Erythroblast (primary cell): ENCODE measurements around the gene SLC9A3.

Experiments
- DNase-seq, 2 experiments: peaks; one replicate each; lab custom pipeline; 2025; lab: John Stamatoyannopoulos, UW
- GATA1 ChIP-seq: IDR thresholded peaks from 2 replicates; pipeline ENCODE4 v1.6.1; 2011; ENCODE audit warnings: low read depth, mild to moderate bottlenecking, control low read depth, low read length, moderate library complexity
- POLR2A ChIP-seq: IDR thresholded peaks from 2 replicates; pipeline ENCODE4 v1.6.1; 2011; ENCODE audit warnings: mild to moderate bottlenecking, low read length

Gene SLC9A3

DNA sequence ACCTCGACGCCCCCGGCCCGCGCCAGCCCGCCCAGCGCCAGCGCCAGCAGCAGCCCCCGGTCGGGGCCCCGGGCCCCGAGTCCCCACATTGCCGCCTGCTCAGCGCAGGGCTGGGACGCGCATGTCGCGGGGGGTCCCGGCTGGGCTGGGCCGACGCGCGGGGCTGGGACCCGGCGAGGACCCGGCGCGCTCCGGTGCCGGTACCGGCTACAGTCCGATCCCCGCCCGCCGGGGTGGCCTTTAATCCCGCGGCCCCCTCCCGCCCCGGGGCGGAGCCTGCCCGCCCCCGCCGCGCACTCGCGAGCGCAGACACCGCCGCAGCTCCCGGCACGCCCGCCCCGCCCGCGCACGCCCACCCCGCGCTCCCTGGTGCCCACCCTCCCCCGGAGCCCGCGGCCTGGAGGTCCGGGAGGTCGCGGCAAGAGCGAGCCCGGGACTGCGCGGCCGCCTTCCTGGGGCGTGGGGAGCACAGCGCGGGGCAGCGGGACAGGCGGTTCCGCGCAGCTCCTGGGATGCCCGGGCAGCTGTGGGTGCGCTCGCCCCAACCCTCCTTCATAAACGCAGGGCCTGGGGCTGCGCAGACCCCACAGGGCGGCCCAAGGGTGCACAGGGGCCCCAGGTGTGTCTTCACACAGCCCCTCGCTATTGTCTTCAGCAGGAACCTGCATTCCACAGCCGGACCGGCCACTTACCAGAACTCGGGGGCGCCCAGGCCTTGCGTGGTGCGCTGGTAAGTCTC lies at the start of gene SLC9A3:
TSS of gene SLC9A3 (minus strand) at position 216 of the 739 bp plus-strand sequence.
- DNase-seq, result no peak
- TF ChIP-seq POLR2A (no peak), GATA1 (no peak)

- TF ChIP-seq POLR2A, result no peak
- DNase-seq, result no peak
These were observed 49.7 kb upstream of the SLC9A3 start for GRCh38 chr5:573976-574375.

- no peak for TF ChIP-seq GATA1
- TF ChIP-seq POLR2A, result no peak
- no peak for DNase-seq
These were observed 49.0 kb upstream of the SLC9A3 start for GRCh38 chr5:573206-573605.

- TF ChIP-seq GATA1 (no peak), POLR2A (no peak)
- no peak for DNase-seq
These were observed 48.3 kb upstream of the SLC9A3 start for GRCh38 chr5:572398-573019.

GRCh38 chr5:571791-572190 lies 47.5 kb upstream of the SLC9A3 start:
- no peak for DNase-seq

GRCh38 chr5:570886-571285 lies 46.6 kb upstream of the SLC9A3 start:
- DNase-seq, result no peak
- TF ChIP-seq GATA1, result no peak
- TF ChIP-seq POLR2A, result no peak

More at GRCh38 chr5:571791-572190, 47.5 kb upstream of the SLC9A3 start:
- no peak for TF ChIP-seq POLR2A
- no peak for TF ChIP-seq GATA1

DNA sequence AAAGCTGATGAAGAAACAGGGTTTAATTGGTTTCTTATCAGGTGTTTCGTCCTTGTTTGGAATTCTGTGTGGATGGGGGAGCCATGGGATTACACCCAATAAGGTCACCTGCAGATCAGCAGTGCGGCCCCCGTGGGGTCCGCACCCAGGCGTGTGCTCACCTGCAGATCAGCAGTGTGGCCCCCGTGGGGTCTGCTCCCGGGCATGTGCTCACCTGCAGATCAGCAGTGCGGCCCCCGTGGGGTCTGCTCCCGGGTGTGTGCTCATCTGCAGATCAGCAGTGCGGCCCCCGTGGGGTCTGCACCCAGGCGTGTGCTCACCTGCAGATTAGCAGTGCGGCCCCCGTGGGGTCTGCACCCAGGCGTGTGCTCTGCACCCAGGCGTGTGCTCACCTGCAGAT lies 46.2 kb upstream of the SLC9A3 start:
- no peak for DNase-seq
- TF ChIP-seq GATA1 (no peak), POLR2A (no peak)

DNA sequence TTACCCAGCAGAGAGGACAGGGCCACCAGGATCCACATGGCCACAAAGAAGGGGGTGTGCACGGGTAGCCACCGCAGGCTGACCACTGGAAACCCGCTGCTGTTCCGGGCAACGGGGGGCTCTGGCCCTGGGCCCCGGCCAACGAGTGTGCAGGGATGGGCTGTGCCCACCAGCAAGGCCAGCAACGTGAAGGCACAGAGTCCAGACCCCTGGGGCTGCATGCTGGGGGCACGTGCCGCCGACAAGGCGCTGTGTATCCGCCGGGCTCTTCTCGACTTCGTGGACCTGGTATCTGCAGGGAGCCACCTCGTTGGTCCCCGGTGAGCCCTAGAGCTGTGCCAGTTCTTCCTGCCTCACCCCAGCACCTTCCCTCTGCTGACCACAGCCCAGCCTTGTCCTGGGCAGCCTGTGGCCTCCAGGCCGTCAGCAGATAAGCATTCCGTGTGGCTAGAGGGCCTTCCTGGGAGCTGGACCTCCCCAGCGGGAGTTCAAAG lies 45.7 kb upstream of the SLC9A3 start:
- TF ChIP-seq POLR2A (no peak), GATA1 (no peak)
- DNase-seq, result no peak

GRCh38 chr5:569358-569867 lies 45.2 kb upstream of the SLC9A3 start:
- TF ChIP-seq POLR2A (no peak), GATA1 (no peak)
- DNase-seq, result no peak

DNA sequence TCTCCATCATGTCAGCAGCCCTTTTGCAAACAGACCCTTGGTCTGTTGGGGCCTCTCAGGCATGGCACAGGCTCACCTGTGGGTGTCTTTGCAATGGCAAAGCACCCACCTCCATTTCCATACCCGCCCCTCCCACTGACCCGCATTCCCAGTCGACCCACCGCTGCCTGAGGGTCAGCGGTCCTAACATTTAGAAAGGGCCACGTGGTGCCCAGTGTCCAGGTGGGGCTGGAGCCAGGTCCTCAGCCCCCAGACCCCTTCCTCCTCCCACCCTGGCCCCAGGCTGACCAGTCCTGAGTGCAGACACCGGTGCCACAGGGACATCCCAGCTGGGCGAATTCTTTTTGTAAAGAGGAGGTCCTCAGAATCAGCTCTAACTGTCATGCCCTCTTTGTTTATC lies 44.6 kb upstream of the SLC9A3 start:
- TF ChIP-seq POLR2A (no peak), GATA1 (no peak)
- DNase-seq, result no peak

DNA sequence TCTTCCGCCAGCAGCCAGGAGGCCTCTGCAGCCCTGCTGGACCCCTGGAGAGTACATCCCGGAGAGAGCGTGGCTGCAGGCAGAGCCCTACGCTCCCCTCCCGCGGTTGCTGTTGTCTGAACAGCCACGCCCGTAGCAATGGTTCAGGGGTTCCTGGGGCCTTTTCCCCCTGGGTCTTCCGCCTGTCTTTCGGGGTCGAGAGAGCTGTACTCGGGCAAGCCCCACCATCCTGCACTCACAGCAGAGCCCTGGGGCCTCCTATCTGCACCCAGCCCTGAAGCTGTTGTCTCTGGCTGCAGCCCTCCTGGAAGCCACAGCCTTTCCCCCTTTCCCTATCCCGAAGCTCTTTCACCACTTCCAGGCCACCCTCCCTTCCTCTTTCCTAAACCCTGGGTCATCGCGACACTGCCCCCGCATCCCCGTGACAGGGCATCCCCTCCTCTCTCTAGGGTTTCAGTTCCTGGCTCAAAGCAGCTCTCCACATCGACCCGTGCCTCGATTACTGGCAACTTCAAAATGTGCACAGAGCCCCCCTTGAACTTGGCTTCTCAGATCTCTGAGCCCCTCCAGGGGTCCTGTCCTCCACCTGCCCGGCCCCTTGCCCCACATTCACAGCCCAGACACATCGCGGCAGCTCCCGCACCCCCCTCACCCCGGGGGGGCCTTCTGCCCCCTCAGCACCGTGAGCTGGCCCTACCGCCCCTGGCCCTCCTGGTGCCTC lies 44.0 kb upstream of the SLC9A3 start:
- DNase-seq, result no peak
- TF ChIP-seq GATA1 (no peak), POLR2A (no peak)

GRCh38 chr5:567664-568060 lies 43.4 kb upstream of the SLC9A3 start:
- no peak for TF ChIP-seq POLR2A
- no peak for TF ChIP-seq GATA1
- DNase-seq, result no peak

- DNase-seq, result no peak
- no peak for TF ChIP-seq GATA1
These were observed 42.5 kb upstream of the SLC9A3 start for GRCh38 chr5:566636-567309.
